HepG2 (cell line): ENCODE results near the gene OR6C2. TPM values are rescaled to one million over a fixed set of nuclear protein-coding genes. Genes with fewer than 3 reads are reported as not detected.
A peak's percentile ranks its signal among the peaks of the same experiment; 100 is the strongest.

Experiments
- ATAC-seq: fragments of 200-7000 bp; cut with Tn5 transposase; 3 replicates; pipeline ENCODE4 v1.9.1; 2020; ENCODE audit warnings: mild to moderate bottlenecking, moderate library complexity
- BruUV-seq: library from RNA; stranded (reverse); fragments of 400-500 nt; replicated peaks from 2 replicates; lab custom pipeline; 2021; lab: Mats Ljungman, UMichigan
- CTCF ChIA-PET: fragments of 300-600 bp; formaldehyde crosslinking; extraction: SDS; loops from one replicate; lab custom pipeline; 2021; ENCODE audit warnings: low total read pairs, inconsistent platforms, low intra/inter-chr PET ratio; lab: Yijun Ruan, JAX
- POLR2A ChIA-PET: fragments of 350-600 bp; sonication (Branson Sonifier 250); formaldehyde crosslinking; loops from one replicate; lab custom pipeline; 2020; ENCODE audit warnings: antibody characterized with exemption, inconsistent platforms; lab: Yijun Ruan, JAX
- DNase-seq: peaks from one replicate; pipeline ENCODE4 v3.0.0-alpha.2; 2015; ENCODE audit warnings: low spot score
- FAIRE-seq: peaks from 3 replicates; lab custom pipeline; 2011; peaks lifted over from hg19 to GRCh38; lab: Jason Lieb, UNC
- H2AFZ ChIP-seq: one replicate; pipeline ENCODE4 v1.6.1; 2011; ENCODE audit warnings: low read length, inconsistent platforms
- H3K27ac ChIP-seq: fragments of 300-600 bp; 3 replicates; pipeline ENCODE4 v1.8.0; 2011; ENCODE audit warnings: mixed run types, mild to moderate bottlenecking, mixed read lengths, low read length, inconsistent platforms; ENCODE audit not compliant: insufficient read depth; ENCODE audit errors: extremely low read length
- H3K27me3 ChIP-seq, 2 experiments: fragments of 200-600 bp in 1 of 2; 2 replicates in 1 of 2; 3 replicates in 1 of 2; pipeline versions ENCODE4 v1.6.0 to v1.8.0; 2011; ENCODE audit warnings: low read length in 2 of 2, mild to moderate bottlenecking in 2 of 2, moderate library complexity in 2 of 2, inconsistent platforms in 1 of 2; ENCODE audit not compliant: insufficient read depth in 2 of 2, control insufficient read depth in 1 of 2
- H3K36me3 ChIP-seq, 2 experiments: fragments of 200-600 bp in 1 of 2; replicated peaks in 1 of 2; 2 replicates in 1 of 2; 3 replicates in 1 of 2; pipeline versions ENCODE4 v1.5.1 to v1.8.0; 2011; ENCODE audit warnings: low read length in 2 of 2, inconsistent platforms in 1 of 2; ENCODE audit not compliant: insufficient read depth in 2 of 2, control insufficient read depth in 1 of 2
- H3K4me1 ChIP-seq: 2 replicates; pipeline ENCODE4 v1.5.1; 2012; ENCODE audit warnings: low read length, inconsistent platforms; ENCODE audit not compliant: insufficient read depth
- H3K4me2 ChIP-seq: 2 replicates; pipeline ENCODE4 v1.6.0; 2011; ENCODE audit warnings: low read depth, low read length, inconsistent platforms
- H3K4me3 ChIP-seq, 3 experiments: fragments of 200-600 bp in 1 of 3; sonication (generic), shearing (Covaris generic) in 1 of 3; replicated peaks in 1 of 3; 2 replicates each; pipeline ENCODE4 v1.5.1; 2011 to 2016; ENCODE audit warnings: low read length in 3 of 3, inconsistent platforms in 2 of 3, low read depth in 2 of 3, mild to moderate bottlenecking in 2 of 3, control low read depth in 1 of 3, mixed read lengths in 1 of 3; ENCODE audit not compliant: insufficient read depth in 1 of 3
- H3K79me2 ChIP-seq: one replicate; pipeline ENCODE4 v1.6.1; 2011; ENCODE audit warnings: low read length, inconsistent platforms; ENCODE audit not compliant: insufficient read depth
- H3K9ac ChIP-seq: 2 replicates; pipeline ENCODE4 v1.6.0; 2011; ENCODE audit warnings: mild to moderate bottlenecking, low read depth, low read length, inconsistent platforms; ENCODE audit not compliant: insufficient read depth
- H3K9me3 ChIP-seq: 2 replicates; pipeline ENCODE4 v1.5.1; 2012; ENCODE audit warnings: mild to moderate bottlenecking, low read length
- H4K20me1 ChIP-seq: 2 replicates; pipeline ENCODE4 v1.6.0; 2011; ENCODE audit warnings: inconsistent platforms, mild to moderate bottlenecking, low read length, moderate library complexity; ENCODE audit not compliant: insufficient read depth
- AHDC1 ChIP-seq: sonication (generic); formaldehyde crosslinking; IDR thresholded peaks from 2 replicates; pipeline ENCODE4 v1.5.1; 2020; ENCODE audit warnings: mild to moderate bottlenecking, missing genetic modification reagents, borderline replicate concordance
- HNRNPLL ChIP-seq: fragments of 200-400 bp; formaldehyde crosslinking; IDR thresholded peaks from 2 replicates; pipeline ENCODE4 v1.6.1; 2017; ENCODE audit warnings: mild to moderate bottlenecking, low read depth, low read length; ENCODE audit not compliant: poor library complexity, severe bottlenecking
- HOXA7 ChIP-seq: sonication (generic); formaldehyde crosslinking; IDR thresholded peaks from 2 replicates; pipeline ENCODE4 v1.8.1; 2022; ENCODE audit warnings: mild to moderate bottlenecking, missing genetic modification reagents, moderate library complexity
- JUN ChIP-seq: sonication (generic); formaldehyde crosslinking; IDR thresholded peaks from 2 replicates; pipeline ENCODE4 v1.4.0; 2020; ENCODE audit warnings: mild to moderate bottlenecking, missing genetic modification reagents
- MIER2 ChIP-seq: IDR thresholded peaks from 2 replicates; pipeline ENCODE4 v1.6.1; 2016; ENCODE audit warnings: missing biosample characterization, missing genetic modification reagents
- PAX8 ChIP-seq: sonication (generic); formaldehyde crosslinking; IDR thresholded peaks from 2 replicates; pipeline ENCODE4 v1.8.0; 2022; ENCODE audit warnings: mild to moderate bottlenecking, missing genetic modification reagents, borderline replicate concordance
- PHF5A ChIP-seq: IDR thresholded peaks from one replicate; pipeline ENCODE4 v1.6.1; 2018; ENCODE audit warnings: low read depth, missing genetic modification reagents; ENCODE audit not compliant: unreplicated experiment
- SPEN ChIP-seq: sonication (generic); formaldehyde crosslinking; IDR thresholded peaks from 2 replicates; pipeline ENCODE4 v1.5.1; 2020; ENCODE audit warnings: low read depth, mild to moderate bottlenecking, missing genetic modification reagents
- TEF ChIP-seq: sonication (generic); formaldehyde crosslinking; IDR thresholded peaks from 2 replicates; pipeline ENCODE4 v1.5.0; 2020; ENCODE audit warnings: missing genetic modification reagents
- ZNF234 ChIP-seq: sonication (generic); formaldehyde crosslinking; conservative IDR thresholded peaks from 2 replicates; pipeline ENCODE4 v1.5.1; 2020; ENCODE audit warnings: mild to moderate bottlenecking, missing genetic modification reagents
- ZNF296 ChIP-seq: sonication (generic); formaldehyde crosslinking; conservative IDR thresholded peaks from 2 replicates; pipeline ENCODE4 v1.5.0; 2020; ENCODE audit warnings: mild to moderate bottlenecking, missing genetic modification reagents
- ZNF432 ChIP-seq: sonication (generic); formaldehyde crosslinking; IDR thresholded peaks from 2 replicates; pipeline ENCODE4 v1.5.0; 2020; ENCODE audit warnings: missing genetic modification reagents, mild to moderate bottlenecking, borderline replicate concordance
- ZNF460 ChIP-seq: sonication (generic); formaldehyde crosslinking; IDR thresholded peaks from 2 replicates; pipeline ENCODE4 v1.5.1; 2020; ENCODE audit warnings: missing genetic modification reagents, mild to moderate bottlenecking, borderline replicate concordance
- WGBS: methylation state at CpG from one replicate; pipeline ENCODE4 v1.1.6; 2017; ENCODE audit warnings: low lambda C conversion rate; 5-methylcytosine and 5-hydroxymethylcytosine counted together
- in situ Hi-C: cut with HindIII; loops from 2 replicates; pipeline ENCODE4 v1.10.0; 2017; ENCODE audit warnings: low pct_unique_long_range_greater_than_20kb; ENCODE audit not compliant: extremely low pct_ligation_motif_present
- intact Hi-C: fragments of 100-400 bp; cut with micrococcal nuclease; formaldehyde crosslinking; loops from one replicate; pipeline ENCODE4 v1.10.0; 2022; ENCODE audit not compliant: unreplicated experiment
- polyA plus RNA-seq, 8 experiments: library from polyadenylated mRNA; depleted of rRNA in 3 of 8; stranded (reverse) in 7 of 8; unstranded in 1 of 8; fragments of >200 nt; fragmentation: Illumina TruSeq in 4 of 8; extraction: Trizol in 4 of 8; gene quantifications; 2 replicates each; pipeline versions ENCODE4 v1.2.1 to v1.2.3, GENCODE V29; 2011 to 2016; ENCODE audit warnings: low read depth in 4 of 8, missing spikeins in 1 of 8, mixed read lengths in 1 of 8; ENCODE audit not compliant: insufficient read depth in 1 of 8
- total RNA-seq, 5 experiments: library from RNA; depleted of rRNA; stranded (reverse); fragments of >200 nt; fragmentation: Illumina TruSeq; extraction: Trizol; gene quantifications; 2 replicates each; pipeline ENCODE4 v1.2.3, GENCODE V29; 2016; ENCODE audit warnings: low read depth in 1 of 5

Gene OR6C2
- total and polyA plus RNA-seq, 2 of the 13 experiments (the other 11 are each of a cell fraction or from before 2014, with no cell fraction given) = not detected

- TF ChIP-seq ZNF234 (CRISPR knock-in tag) (no peak), MIER2 (peak; percentile 25; the same call in 1 of the 2 replicates), JUN (no peak), HNRNPLL (no peak), HOXA7 (CRISPR knock-in tag) (no peak)
Observed at GRCh38 chr12:55499810-55500252, 56.0 kb downstream of the OR6C2 start (continued).

- POLR2A ChIA-PET = no interaction called here
Observed at GRCh38 chr12:55501601-55502000, 57.7 kb downstream of the OR6C2 start.

More at GRCh38 chr12:55501601-55502000, 57.7 kb downstream of the OR6C2 start:
- Histone ChIP-seq H3K4me2 (no peak overlapping the region), H3K9ac (no peak overlapping the region), H2AFZ (no peak overlapping the region), H4K20me1 (no peaks in the 10 kb centered on the region), H3K4me1 (peaks cover 49% of the 10 kb centered on the region), H3K27ac (no peak overlapping the region), H3K79me2 (no peaks in the 10 kb centered on the region), H3K36me3 (no peaks in the 10 kb centered on the region), H3K9me3 (no peaks in the 10 kb centered on the region), H3K27me3 (no peaks in the 10 kb centered on the region), H3K4me3 (no peak overlapping the region)
- 75% methylated on average over 2 of the region's 2 CpGs for WGBS
- CTCF ChIA-PET = no interaction called here
- DNase-seq = no peak
- no peak for FAIRE-seq
- in situ Hi-C loops = no loop called here
- intact Hi-C loops = loop anchor here (5.0 kb wide), 1 partner anchor 54 kb away; no protein-coding TSS in a partner anchor
- TF ChIP-seq ZNF296 (CRISPR knock-in tag) = no peak
- no peak for TF ChIP-seq TEF
- TF ChIP-seq PAX8 = no peak
- TF ChIP-seq AHDC1 (CRISPR knock-in tag) = no peak
- TF ChIP-seq PHF5A (CRISPR knock-in tag) = no peak
- TF ChIP-seq ZNF460 (CRISPR knock-in tag) = no peak
- TF ChIP-seq SPEN (CRISPR knock-in tag) = no peak
- TF ChIP-seq ZNF432 (CRISPR knock-in tag) = no peak
- ATAC-seq = no peak
- BruUV-seq = no TSS peak
